DND-41 (cell line): ENCODE data around the gene COA6.

Experiments
- CTCF ChIP-seq: IDR thresholded peaks from 2 replicates; pipeline ENCODE4 v1.5.1; 2012; ENCODE audit warnings: borderline replicate concordance, low read length, moderate library complexity, mild to moderate bottlenecking; ENCODE audit not compliant: poor library complexity, severe bottlenecking; ENCODE audit errors: extremely low read depth
- EZH2 ChIP-seq: IDR thresholded peaks from 3 replicates; pipeline ENCODE4 v1.6.1; 2012; ENCODE audit warnings: borderline replicate concordance, low read depth, mild to moderate bottlenecking, moderate library complexity, low read length, inconsistent platforms; ENCODE audit not compliant: severe bottlenecking

DNA sequence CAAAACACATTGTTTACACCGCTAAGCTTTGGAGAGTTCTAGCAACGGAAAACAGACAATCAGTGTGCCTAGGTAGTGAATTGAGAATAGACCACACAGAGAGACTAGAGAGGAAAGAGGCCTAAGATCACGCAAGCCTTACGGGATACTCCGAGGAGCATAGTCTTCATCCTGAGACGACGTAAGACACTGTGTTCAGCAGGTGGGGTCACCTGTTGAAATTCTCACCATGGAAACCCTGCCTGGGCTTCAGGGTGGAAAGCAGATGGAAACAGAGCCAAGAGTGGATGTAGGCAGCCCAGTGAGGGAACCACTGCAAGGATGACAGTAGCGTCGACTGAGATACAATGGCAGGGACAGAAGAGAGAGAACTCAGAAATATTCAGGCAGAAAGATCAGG lies 40.2 kb downstream of the COA6 start:
- TF ChIP-seq CTCF, result no peak
- no peak for TF ChIP-seq EZH2
